ENCODE measurements around the gene ZC3H7B.

GRCh38 chr22:41354979-41355378 is 53.7 kb downstream of the ZC3H7B start:
- TF ChIP-seq CTCF (IDR thresholded peaks at IDR 0.05; ENCODE audit: low read length) (no peak), EZH2 (IDR thresholded peaks at IDR 0.05; ENCODE audit: borderline replicate concordance, low read length) (no peak)

Data from OCI-LY1 (cell line).